Fibroblast of lung (primary cell): ENCODE results near the gene AKR1A1. TPM values are rescaled to one million over a fixed set of nuclear protein-coding genes. Genes with fewer than 3 reads are reported as not detected.
A peak's percentile ranks its signal among the peaks of the same experiment; 100 is the strongest.
"Not testable (repeated sequence)": the region's sequence is repeated elsewhere in the genome, so short reads cannot be mapped to it uniquely, and the experiment has no call there.

Experiments used
- DNase-seq, 2 donors: peaks; one replicate each; pipeline versions ENCODE4 v3.0.0 to v3.0.0-alpha.2; 2010; ENCODE audit warnings: low read depth in 2 of 2
- H2AFZ ChIP-seq: 2 replicates; pipeline ENCODE4 v1.5.1; 2012; ENCODE audit warnings: low read length, control low read depth, inconsistent platforms
- H3K27ac ChIP-seq: 2 replicates; pipeline ENCODE4 v1.5.1; 2011; ENCODE audit warnings: low read length, control low read depth; ENCODE audit not compliant: insufficient read depth
- H3K27me3 ChIP-seq: 2 replicates; pipeline ENCODE4 v1.5.1; 2011; ENCODE audit warnings: mild to moderate bottlenecking, low read length; ENCODE audit not compliant: control insufficient read depth, insufficient read depth
- H3K36me3 ChIP-seq: 2 replicates; pipeline ENCODE4 v1.5.1; 2011; ENCODE audit warnings: low read length; ENCODE audit not compliant: control insufficient read depth, insufficient read depth
- H3K4me1 ChIP-seq: 2 replicates; pipeline ENCODE4 v1.5.1; 2011; ENCODE audit warnings: low read length; ENCODE audit not compliant: control insufficient read depth, insufficient read depth; ENCODE audit errors: extremely low read depth
- H3K4me2 ChIP-seq: 2 replicates; pipeline ENCODE4 v1.5.1; 2011; ENCODE audit warnings: low read length, control low read depth; ENCODE audit not compliant: insufficient read depth; ENCODE audit errors: extremely low read depth
- H3K4me3 ChIP-seq, 4 experiments: fragments of 200-600 bp in 1 of 4; sonication (generic) in 1 of 4; replicated peaks in 1 of 4; 2 replicates each; pipeline ENCODE4 v1.5.1; 2011 to 2016; ENCODE audit warnings: low read length in 4 of 4, low read depth in 3 of 4, mild to moderate bottlenecking in 3 of 4, control low read depth in 2 of 4, inconsistent platforms in 1 of 4, mixed read lengths in 1 of 4; ENCODE audit not compliant: insufficient read depth in 1 of 4; ENCODE audit errors: control extremely low read depth in 1 of 4
- H3K79me2 ChIP-seq: 2 replicates; pipeline ENCODE4 v1.5.1; 2012; ENCODE audit warnings: mild to moderate bottlenecking, low read length, inconsistent platforms; ENCODE audit not compliant: control insufficient read depth, insufficient read depth
- H3K9ac ChIP-seq: 2 replicates; pipeline ENCODE4 v1.5.1; 2011; ENCODE audit warnings: mild to moderate bottlenecking, low read length, control low read depth; ENCODE audit not compliant: insufficient read depth
- H3K9me3 ChIP-seq: 2 replicates; pipeline ENCODE4 v1.5.1; 2012; ENCODE audit warnings: low read depth, low read length; ENCODE audit not compliant: control insufficient read depth, insufficient read depth
- H4K20me1 ChIP-seq: 2 replicates; pipeline ENCODE4 v1.5.1; 2011; ENCODE audit warnings: low read length; ENCODE audit not compliant: control insufficient read depth, insufficient read depth; ENCODE audit errors: extremely low read depth
- CTCF ChIP-seq, 2 donors: IDR thresholded peaks in 1 of 2; conservative IDR thresholded peaks in 1 of 2; 1 replicate in 1 of 2; 2 replicates in 1 of 2; pipeline ENCODE4 v1.5.1; 2011 to 2012; ENCODE audit warnings: low read length in 2 of 2, control low read depth in 1 of 2, inconsistent platforms in 1 of 2, low read depth in 1 of 2, mild to moderate bottlenecking in 1 of 2
- EZH2 ChIP-seq: IDR thresholded peaks from 2 replicates; pipeline ENCODE4 v1.5.1; 2012; ENCODE audit warnings: low read length, control low read depth, mild to moderate bottlenecking; ENCODE audit errors: missing control alignments
- polyA plus RNA-seq, 2 donors: library from polyadenylated mRNA; depleted of rRNA in 1 of 2; stranded (reverse) in 1 of 2; unstranded in 1 of 2; fragments of >200 nt; gene quantifications; 2 replicates each; pipeline ENCODE4 v1.2.1, GENCODE V29; 2011 to 2012; ENCODE audit warnings: missing spikeins in 1 of 2
- total RNA-seq: library from RNA; depleted of rRNA; stranded (reverse); fragments of >200 nt; gene quantifications from 2 replicates; pipeline ENCODE4 v1.2.1, GENCODE V29; 2014

The AKR1A1 gene
- total and polyA plus RNA-seq, 2 donors (not counting 1 experiment from before 2014, with no cell fraction given): 110 TPM

DNA sequence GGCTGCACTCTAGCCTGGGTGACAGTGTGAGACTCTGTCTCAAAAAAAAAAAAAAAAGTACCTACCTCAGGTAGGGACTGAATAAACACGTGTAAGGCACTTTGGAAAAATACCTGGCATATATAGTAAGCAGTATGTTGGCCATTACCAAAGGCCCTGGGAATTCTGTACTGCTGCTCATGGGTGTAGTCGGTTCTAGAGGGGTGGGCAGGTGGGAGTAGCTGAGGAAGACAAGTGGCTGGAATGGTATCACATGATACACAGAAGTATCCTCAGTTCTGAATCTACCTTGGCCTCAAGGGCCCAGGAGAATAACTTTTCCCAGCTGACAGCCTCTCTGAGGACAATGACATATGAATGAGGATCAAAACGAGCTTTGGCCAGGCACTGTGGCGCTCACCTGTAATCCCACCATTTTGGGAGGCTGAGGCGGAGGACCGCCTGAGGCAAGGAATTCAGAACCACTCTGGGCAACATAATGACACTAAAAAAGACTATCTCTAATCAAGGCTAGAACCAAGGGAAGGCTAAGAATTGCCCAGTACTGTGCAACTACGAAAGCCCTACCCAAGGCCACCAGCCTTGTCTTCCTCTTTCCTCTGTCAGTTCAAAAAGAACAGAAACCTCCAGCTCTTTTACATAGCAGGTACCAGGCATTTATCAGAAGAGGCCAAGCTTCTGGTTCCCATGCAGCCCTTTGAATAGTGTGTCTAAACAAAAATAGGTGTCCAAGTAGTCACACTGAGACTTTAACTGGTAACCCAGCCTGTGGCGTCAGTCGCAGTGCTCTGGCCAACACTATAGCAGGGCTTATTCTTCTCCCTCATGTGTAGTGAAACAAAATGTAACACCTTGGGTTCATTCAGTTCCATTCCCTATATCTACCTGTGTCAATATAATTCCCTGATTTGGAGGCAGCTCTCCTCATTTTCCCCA, 40.3 kb upstream of the AKR1A1 start:
- H3K4me3 ChIP-seq: no peak overlapping the region
- no peak overlapping the region for H3K9ac ChIP-seq
- DNase-seq: no peak
- H3K27me3 ChIP-seq: no peaks in the 10 kb centered on the region
- H3K4me1 ChIP-seq: no peaks in the 10 kb centered on the region
- TF ChIP-seq EZH2 (no peak), CTCF (conservative IDR thresholded peaks at IDR 0.05 in 1 of 2, IDR thresholded peaks at IDR 0.05 in 1 of 2; ENCODE audit: low read depth in 1 of 2, low read length in 2 of 2) (no peak)
- H4K20me1 ChIP-seq: no peaks in the 10 kb centered on the region
- no peak overlapping the region for H3K27ac ChIP-seq
- H3K9me3 ChIP-seq: no peaks in the 10 kb centered on the region
- H3K36me3 ChIP-seq: peaks cover 9% of the 10 kb centered on the region
- H3K79me2 ChIP-seq: no peaks in the 10 kb centered on the region
- no peak overlapping the region for H2AFZ ChIP-seq
- H3K4me2 ChIP-seq: no peak overlapping the region

GRCh38 chr1:45510972-45511527, 39.6 kb upstream of the AKR1A1 start:
- Histone ChIP-seq H3K4me2 (no peak overlapping the region), H2AFZ (no peak overlapping the region), H3K36me3 (peaks cover 15% of the 10 kb centered on the region), H4K20me1 (no peaks in the 10 kb centered on the region), H3K9me3 (no peaks in the 10 kb centered on the region), H3K4me3 (no peak overlapping the region), H3K27me3 (no peaks in the 10 kb centered on the region), H3K4me1 (no peaks in the 10 kb centered on the region), H3K79me2 (peaks cover 5% of the 10 kb centered on the region), H3K9ac (no peak overlapping the region), H3K27ac (no peak overlapping the region)
- TF ChIP-seq EZH2 (no peak), CTCF (conservative IDR thresholded peaks at IDR 0.05 in 1 of 2, IDR thresholded peaks at IDR 0.05 in 1 of 2; ENCODE audit: low read depth in 1 of 2, low read length in 2 of 2) (no peak)
- DNase-seq: no peak

GRCh38 chr1:45512641-45513054, 38.0 kb upstream of the AKR1A1 start:
- TF ChIP-seq EZH2 (no peak), CTCF (conservative IDR thresholded peaks at IDR 0.05 in 1 of 2, IDR thresholded peaks at IDR 0.05 in 1 of 2; ENCODE audit: low read depth in 1 of 2, low read length in 2 of 2) (peak; percentile 60 to 76)
- no peak overlapping the region for H3K4me2 ChIP-seq
- no peaks in the 10 kb centered on the region for H3K9me3 ChIP-seq
- H2AFZ ChIP-seq: no peak overlapping the region
- no peaks in the 10 kb centered on the region for H4K20me1 ChIP-seq
- no peaks in the 10 kb centered on the region for H3K27me3 ChIP-seq
- H3K4me3 ChIP-seq: no peak overlapping the region
- H3K9ac ChIP-seq: no peak overlapping the region
- H3K4me1 ChIP-seq: no peaks in the 10 kb centered on the region
- peaks cover 15% of the 10 kb centered on the region for H3K79me2 ChIP-seq
- peaks cover 18% of the 10 kb centered on the region for H3K36me3 ChIP-seq
- DNase-seq: peak; percentile 64 to 71
- no peak overlapping the region for H3K27ac ChIP-seq

GRCh38 chr1:45513532-45514260, 36.9 kb upstream of the AKR1A1 start:
- not testable (repeated sequence) for H2AFZ ChIP-seq, H3K4me2 ChIP-seq, H3K4me3 ChIP-seq, H3K27me3 ChIP-seq, H3K9ac ChIP-seq, H3K27ac ChIP-seq, H3K9me3 ChIP-seq, H4K20me1 ChIP-seq, H3K4me1 ChIP-seq
- Histone ChIP-seq H3K79me2 (peaks cover 23% of the 10 kb centered on the region), H3K36me3 (peaks cover 18% of the 10 kb centered on the region)
- peak in 1 of 2 donors; percentile 30 for DNase-seq
